ENCODE measurements around the gene CSF2.

DNA sequence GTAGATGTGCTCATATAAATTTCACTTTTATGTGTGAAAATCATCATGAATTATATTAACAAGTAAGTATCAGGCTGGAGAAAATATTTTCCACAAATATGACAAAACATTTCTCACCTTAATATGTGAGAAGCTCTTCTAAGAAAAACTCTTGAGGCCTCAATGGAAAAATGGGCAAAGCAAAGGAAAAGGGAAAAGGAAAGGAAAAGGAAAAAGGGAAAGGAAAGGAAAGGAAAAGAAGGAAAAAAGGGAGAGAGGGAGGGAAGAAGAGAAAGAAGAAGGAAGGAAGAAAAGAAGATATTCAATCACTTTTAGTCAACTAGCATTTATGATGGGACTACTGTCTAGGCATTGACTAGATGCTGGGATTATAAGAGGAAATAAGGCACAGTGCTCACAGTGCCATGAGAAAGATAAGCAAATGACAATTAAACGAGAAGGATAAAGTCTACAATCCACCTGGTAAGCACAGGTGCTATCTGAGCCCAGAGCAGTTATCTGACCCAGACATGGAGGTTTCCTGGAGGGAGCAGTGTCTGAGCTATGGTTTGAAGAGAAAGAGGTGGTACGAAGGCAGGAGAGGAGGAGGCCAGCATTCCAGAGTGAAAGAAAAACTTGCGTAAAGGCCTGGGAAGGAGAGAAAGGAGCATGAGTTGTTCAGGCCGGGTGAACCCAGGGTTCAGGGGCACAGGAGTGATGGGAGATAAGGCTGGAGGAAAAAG, 43.8 kb upstream of the CSF2 start:
- TF ChIP-seq, protein P1, sequence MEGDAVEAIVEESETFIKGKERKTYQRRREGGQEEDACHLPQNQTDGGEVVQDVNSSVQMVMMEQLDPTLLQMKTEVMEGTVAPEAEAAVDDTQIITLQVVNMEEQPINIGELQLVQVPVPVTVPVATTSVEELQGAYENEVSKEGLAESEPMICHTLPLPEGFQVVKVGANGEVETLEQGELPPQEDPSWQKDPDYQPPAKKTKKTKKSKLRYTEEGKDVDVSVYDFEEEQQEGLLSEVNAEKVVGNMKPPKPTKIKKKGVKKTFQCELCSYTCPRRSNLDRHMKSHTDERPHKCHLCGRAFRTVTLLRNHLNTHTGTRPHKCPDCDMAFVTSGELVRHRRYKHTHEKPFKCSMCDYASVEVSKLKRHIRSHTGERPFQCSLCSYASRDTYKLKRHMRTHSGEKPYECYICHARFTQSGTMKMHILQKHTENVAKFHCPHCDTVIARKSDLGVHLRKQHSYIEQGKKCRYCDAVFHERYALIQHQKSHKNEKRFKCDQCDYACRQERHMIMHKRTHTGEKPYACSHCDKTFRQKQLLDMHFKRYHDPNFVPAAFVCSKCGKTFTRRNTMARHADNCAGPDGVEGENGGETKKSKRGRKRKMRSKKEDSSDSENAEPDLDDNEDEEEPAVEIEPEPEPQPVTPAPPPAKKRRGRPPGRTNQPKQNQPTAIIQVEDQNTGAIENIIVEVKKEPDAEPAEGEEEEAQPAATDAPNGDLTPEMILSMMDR (IDR thresholded peaks at IDR 0.05; ENCODE audit: low read depth, low read length, poor library complexity, severe bottlenecking) = no peak
- TF ChIP-seq EZH2phosphoT487 (IDR thresholded peaks at IDR 0.05; ENCODE audit: borderline replicate concordance, low read length) = no peak

Data from DOHH2 (cell line).